Left lung (tissue), 10 donors: ENCODE results near the gene WNT2B. TPM values are rescaled to one million over a fixed set of nuclear protein-coding genes. Genes with fewer than 3 reads are reported as not detected.

Source experiments
- ATAC-seq: fragments of 200-7000 bp; cut with Tn5 transposase; one replicate; pipeline ENCODE4 v1.9.1; 2020; ENCODE audit warnings: moderate library complexity
- DNase-seq, 4 donors: peaks; one replicate each; pipeline ENCODE4 v3.0.0-alpha.2; 2013 to 2020
- H3K27ac ChIP-seq, 2 donors: fragments of 200-600 bp; sonication (generic) in 1 of 2; one replicate each; pipeline versions ENCODE4 v1.5.0 to v1.8.0; 2020 to 2021
- H3K27me3 ChIP-seq, 2 donors: fragments of 200-600 bp; sonication (generic) in 1 of 2; one replicate each; pipeline versions ENCODE4 v1.5.0 to v1.8.0; 2020 to 2021
- H3K36me3 ChIP-seq, 2 donors: fragments of 200-600 bp; sonication (generic) in 1 of 2; one replicate each; pipeline versions ENCODE4 v1.5.0 to v1.8.0; 2020 to 2021
- H3K4me1 ChIP-seq, 2 donors: fragments of 200-600 bp; one replicate each; pipeline ENCODE4 v1.8.0; 2021
- H3K4me3 ChIP-seq, 2 donors: fragments of 200-600 bp; sonication (generic) in 1 of 2; one replicate each; pipeline versions ENCODE4 v1.5.0 to v1.8.0; 2020 to 2021; ENCODE audit warnings: mild to moderate bottlenecking in 1 of 2
- H3K9me3 ChIP-seq, 2 donors: fragments of 200-600 bp; sonication (generic) in 1 of 2; one replicate each; pipeline versions ENCODE4 v1.5.0 to v1.8.0; 2020 to 2021
- CTCF ChIP-seq, 2 donors: fragments of 200-600 bp; sonication (generic) in 1 of 2; IDR thresholded peaks; one replicate each; pipeline versions ENCODE4 v1.5.0 to v1.8.0; 2021; ENCODE audit warnings: antibody characterized with exemption in 2 of 2
- intact Hi-C, 2 donors: fragments of 100-400 bp; cut with DNase I; formaldehyde crosslinking; loops; one replicate each; pipeline versions ENCODE4 v1.11.2 to v1.14.2; 2022
- polyA plus RNA-seq, 6 donors: library from polyadenylated mRNA; unstranded; fragments of 120-200 nt; gene quantifications; one replicate each; pipeline ENCODE4 v1.2.1, GENCODE V29; 2013; ENCODE audit not compliant: insufficient read length in 6 of 6
- total RNA-seq, 2 donors: library from RNA; stranded (reverse); fragmentation: NEBNext Ultra II Directional; extraction: Animal tissue kit (Norgen Biotek cat#: 25700); gene quantifications; one replicate each; pipeline ENCODE4 v1.2.1, GENCODE V29; 2021
- donor health status: DM: no; HTN: yes; CAD: no.
- donor health status: DM: no; HTN: no; CAD: no.

Gene WNT2B
- total and polyA plus RNA-seq, 8 donors, result 3.6 to 6.1 (median 5.0) TPM

GRCh38 chr1:112506731-112507130, 2.0 kb upstream of the WNT2B start:
- Histone ChIP-seq H3K4me1 (peaks cover 9 to 31% of the 10 kb centered on the region in 2 donors), H3K9me3 (no peaks in the 10 kb centered on the region), H3K4me3 (no peak overlapping the region), H3K36me3 (no peaks in the 10 kb centered on the region), H3K27me3 (peaks cover 28 to 89% of the 10 kb centered on the region in 2 donors), H3K27ac (no peak overlapping the region)
- no peak for TF ChIP-seq CTCF (IDR thresholded peaks at IDR 0.05)
- intact Hi-C loops, result loop anchor here in 1 of 2 donors (10.0 kb wide), 1 partner anchor 108 kb away; the partner anchor contains the start of genes CAPZA1 and ST7L
- no peak for ATAC-seq
- DNase-seq, result no peak

GRCh38 chr1:112507336-112507735, 1.4 kb upstream of the WNT2B start:
- ATAC-seq (no peak), DNase-seq (no peak)
- Histone ChIP-seq H3K4me1 (peaks cover 5 to 25% of the 10 kb centered on the region in 2 donors), H3K4me3 (no peak overlapping the region), H3K27me3 (peaks cover 28 to 83% of the 10 kb centered on the region in 2 donors), H3K36me3 (no peaks in the 10 kb centered on the region), H3K9me3 (no peaks in the 10 kb centered on the region), H3K27ac (no peak overlapping the region)
- intact Hi-C loops, result loop anchor here in 1 of 2 donors (10.0 kb wide), 1 partner anchor 107 kb away; the partner anchor contains the start of genes CAPZA1 and ST7L
- no peak for TF ChIP-seq CTCF (IDR thresholded peaks at IDR 0.05)

- Histone ChIP-seq H3K9me3 (no peaks in the 10 kb centered on the region), H3K36me3 (no peaks in the 10 kb centered on the region), H3K27me3 (peaks cover 27 to 78% of the 10 kb centered on the region in 2 donors), H3K4me1 (peaks cover 5 to 21% of the 10 kb centered on the region in 2 donors), H3K4me3 (peak overlapping the region; percentile 50), H3K27ac (no peak overlapping the region)
- intact Hi-C loops, result loop anchor here in 1 of 2 donors (10.0 kb wide), 1 partner anchor 107 kb away; the partner anchor contains the start of genes CAPZA1 and ST7L
- ATAC-seq (peak; percentile 32), DNase-seq (peak in 2 of 4 donors; percentile 25 to 77)
- no peak for TF ChIP-seq CTCF (IDR thresholded peaks at IDR 0.05)
Measured at GRCh38 chr1:112507921-112508277, 866 bp upstream of the WNT2B start.

GRCh38 chr1:112509005-112509659, 367 bp downstream of the WNT2B start:
- intact Hi-C loops, result loop anchor here in 1 of 2 donors (10.0 kb wide), 1 partner anchor 106 kb away; the partner anchor contains the start of genes CAPZA1 and ST7L
- no peak for TF ChIP-seq CTCF (IDR thresholded peaks at IDR 0.05)
- H3K27ac ChIP-seq, result no peak overlapping the region

GRCh38 chr1:112509660-112510178, 954 bp downstream of the WNT2B start:
- Histone ChIP-seq H3K4me3 (peak overlapping the region in 1 of 2 donors; percentile 50), H3K27ac (no peak overlapping the region), H3K9me3 (no peaks in the 10 kb centered on the region), H3K27me3 (peaks cover 25 to 59% of the 10 kb centered on the region in 2 donors), H3K4me1 (peaks cover 5 to 21% of the 10 kb centered on the region in 2 donors), H3K36me3 (no peaks in the 10 kb centered on the region)
- ATAC-seq (no peak), DNase-seq (no peak)
- TF ChIP-seq CTCF (IDR thresholded peaks at IDR 0.05), result no peak
- intact Hi-C loops, result loop anchor here in 1 of 2 donors (10.0 kb wide), 1 partner anchor 105 kb away; the partner anchor contains the start of genes CAPZA1 and ST7L

More at GRCh38 chr1:112509005-112509659, 367 bp downstream of the WNT2B start:
- peak overlapping the region; percentile 50 for H3K4me3 ChIP-seq
- DNase-seq (peak in 2 of 4 donors; percentile 20 to 82), ATAC-seq (peak; percentile 36)
- H3K4me1 ChIP-seq, result peaks cover 5 to 21% of the 10 kb centered on the region in 2 donors
- H3K9me3 ChIP-seq, result no peaks in the 10 kb centered on the region
- H3K27me3 ChIP-seq, result peaks cover 25 to 65% of the 10 kb centered on the region in 2 donors
- H3K36me3 ChIP-seq, result no peaks in the 10 kb centered on the region
